Spleen (tissue), 11 donors: Measurements from ENCODE around the gene ARG1. TPM values are rescaled to one million over a fixed set of nuclear protein-coding genes. Genes with fewer than 3 reads are reported as not detected.

Source experiments
- DNase-seq: peaks from one replicate; pipeline ENCODE4 v3.0.0-alpha.2; 2020
- H3K27ac ChIP-seq, 8 donors: fragments of 200-600 bp; sonication (generic) in 7 of 8; 1 replicate in 4 of 8; 2 replicates in 4 of 8; pipeline versions ENCODE4 v1.5.0 to v1.8.0; 2016 to 2021; ENCODE audit warnings: inconsistent platforms in 4 of 8, mild to moderate bottlenecking in 4 of 8, moderate library complexity in 1 of 8
- H3K27me3 ChIP-seq, 7 donors: fragments of 200-600 bp; sonication (generic) in 6 of 7; replicated peaks in 1 of 7; 1 replicate in 4 of 7; 2 replicates in 3 of 7; pipeline versions ENCODE4 v1.5.0 to v1.8.0; 2016 to 2021; ENCODE audit warnings: inconsistent platforms in 3 of 7, mild to moderate bottlenecking in 1 of 7
- H3K36me3 ChIP-seq, 6 donors: fragments of 200-600 bp; sonication (generic) in 5 of 6; 1 replicate in 4 of 6; 2 replicates in 2 of 6; pipeline versions ENCODE4 v1.5.0 to v1.8.0; 2016 to 2021; ENCODE audit warnings: inconsistent platforms in 2 of 6
- H3K4me1 ChIP-seq, 6 donors: fragments of 200-600 bp; sonication (generic) in 5 of 6; 1 replicate in 3 of 6; 2 replicates in 3 of 6; pipeline versions ENCODE4 v1.5.0 to v1.8.0; 2016 to 2021; ENCODE audit warnings: inconsistent platforms in 3 of 6
- H3K4me3 ChIP-seq, 8 donors: fragments of 200-600 bp; sonication (generic) in 7 of 8; 1 replicate in 4 of 8; 2 replicates in 4 of 8; pipeline versions ENCODE4 v1.5.0 to v1.8.0; 2016 to 2021; ENCODE audit warnings: inconsistent platforms in 4 of 8, mild to moderate bottlenecking in 4 of 8, moderate library complexity in 2 of 8
- H3K9me3 ChIP-seq, 8 donors: fragments of 200-600 bp; sonication (generic) in 7 of 8; 1 replicate in 4 of 8; 2 replicates in 4 of 8; pipeline versions ENCODE4 v1.5.0 to v1.8.0; 2016 to 2021; ENCODE audit warnings: inconsistent platforms in 4 of 8
- CTCF ChIP-seq, 11 experiments: fragments of 200-600 bp in 7 of 11; fragments of 450-650 bp in 4 of 11; sonication (generic) in 4 of 11; IDR thresholded peaks in 8 of 11; conservative IDR thresholded peaks in 3 of 11; 1 replicate in 7 of 11; 2 replicates in 4 of 11; pipeline versions ENCODE4 v1.4.0 to v1.8.0; 2016 to 2021; ENCODE audit warnings: antibody characterized with exemption in 11 of 11, inconsistent platforms in 4 of 11, mild to moderate bottlenecking in 1 of 11
- POLR2A ChIP-seq, 3 donors: fragments of 450-650 bp; IDR thresholded peaks; one replicate each; pipeline ENCODE4 v1.5.1; 2017; ENCODE audit warnings: antibody characterized with exemption in 3 of 3, mild to moderate bottlenecking in 1 of 3
- POLR2AphosphoS5 ChIP-seq, 3 donors: sonication (generic); formaldehyde crosslinking; IDR thresholded peaks; one replicate each; pipeline ENCODE4 v1.5.1; 2017; ENCODE audit warnings: antibody characterized with exemption in 3 of 3
- WGBS, 5 donors: extraction: QIAGEN DNeasy Blood & Tissue Kit in 3 of 5; methylation state at CpG; one replicate each; pipeline versions ENCODE4 v1.1.5 to v1.1.7; 2013 to 2018; 5-methylcytosine and 5-hydroxymethylcytosine counted together
- intact Hi-C: fragments of 100-400 bp; cut with DNase I; formaldehyde crosslinking; loops from one replicate; pipeline ENCODE4 v1.15.0; 2023; ENCODE audit warnings: low total_unique reads
- polyA plus RNA-seq, 3 donors: library from polyadenylated mRNA; stranded (reverse); fragments of 200-250 nt; gene quantifications; one replicate each; pipeline ENCODE4 v1.2.1, GENCODE V29; 2013
- total RNA-seq, 7 donors: library from RNA; depleted of rRNA in 3 of 7; stranded (reverse); fragments of >200 nt in 3 of 7; fragmentation: NEBNext Ultra II Directional in 4 of 7; extraction: Animal tissue kit (Norgen Biotek cat#: 25700) in 4 of 7; gene quantifications; one replicate each; pipeline versions ENCODE4 v1.1.0 to v1.2.1, GENCODE V29; 2016 to 2021
- donor health status: healthy with polysubstance abuse.
- donor health status: DM: no; HTN: no; CAD: no; lungs with moderate emphysema.
- donor health status: DM: no; HTN: no; CAD: no.
- donor health status: Bipolar disorder and iron deficiency.
- donor health status: healthy.
- donor health status: DM: no; HTN: no; CAD: no.
- donor health status: DM: yes; HTN: yes; CAD: no.

The ARG1 gene
- total and polyA plus RNA-seq, 10 donors, result 2.7 to 67.4 (median 18.5) TPM

- Histone ChIP-seq H3K9me3 (no peaks in the 10 kb centered on the region), H3K27ac (no peak overlapping the region), H3K36me3 (no peaks in the 10 kb centered on the region), H3K27me3 (no peaks in the 10 kb centered on the region), H3K4me3 (no peak overlapping the region), H3K4me1 (peaks cover 11 to 37% (median 18%) of the 10 kb centered on the region in 6 donors)
- DNase-seq, result no peak
- intact Hi-C loops, result no loop called here
- WGBS, 5 donors, result 91 to 96% (median 94%) methylated on average over 3 of the region's 3 CpGs
- TF ChIP-seq POLR2A (IDR thresholded peaks at IDR 0.05) (no peak), CTCF (IDR thresholded peaks at IDR 0.05 in 8 of 11, conservative IDR thresholded peaks at IDR 0.05 in 3 of 11) (no peak), POLR2AphosphoS5 (IDR thresholded peaks at IDR 0.05) (no peak)
Measured at GRCh38 chr6:131631625-131632289, 58.7 kb downstream of the ARG1 start.

Other genes starting within 250 kb of the ARG1 start
- gene MED23, start 55.0 kb downstream of the ARG1 start, total RNA-seq, result 10 to 100 TPM; 33.2 to 52.6 (median 42.3) TPM
- 10 to 100 TPM; 15.3 to 22.4 (median 16.7) TPM for gene MED23, start 55.0 kb downstream of the ARG1 start, polyA plus RNA-seq
- gene ENPP3, start 64.1 kb downstream of the ARG1 start, total RNA-seq, result 1 to 10 TPM in 1 of 7 donors, under 1 TPM in 6; 0.43 to 1.3 (median 0.70) TPM
- under 1 TPM; 0.23 to 0.35 (median 0.32) TPM for gene ENPP3, start 64.1 kb downstream of the ARG1 start, polyA plus RNA-seq
- not detected for gene OR2A4, start 128.2 kb downstream of the ARG1 start, total RNA-seq
- gene OR2A4, start 128.2 kb downstream of the ARG1 start, polyA plus RNA-seq, result under 1 TPM in 2 of 3 donors, not detected in 1; 0.16 to 0.33 TPM
- gene CTAGE9, start 137.8 kb downstream of the ARG1 start, total RNA-seq, result not detected
- not detected for gene CTAGE9, start 137.8 kb downstream of the ARG1 start, polyA plus RNA-seq
- gene ENPP1, start 234.8 kb downstream of the ARG1 start, total RNA-seq, result 10 to 100 TPM in 1 of 7 donors, 1 to 10 TPM in 6; 2.2 to 10.6 (median 3.6) TPM
- under 1 TPM; 0.46 to 0.74 (median 0.64) TPM for gene ENPP1, start 234.8 kb downstream of the ARG1 start, polyA plus RNA-seq